Uterus (tissue), 4 donors: ENCODE measurements around the gene SUPT7L. TPM values are rescaled to one million over a fixed set of nuclear protein-coding genes. Genes with fewer than 3 reads are reported as not detected.
A peak's percentile ranks its signal among the peaks of the same experiment; 100 is the strongest.
"Not testable (repeated sequence)": the region's sequence is repeated elsewhere in the genome, so short reads cannot be mapped to it uniquely, and the experiment has no call there.

Source experiments
- DNase-seq, 2 donors: peaks; one replicate each; pipeline ENCODE4 v3.0.0-alpha.2; 2019 to 2020
- H3K27ac ChIP-seq, 2 donors: fragments of 200-600 bp; sonication (generic); 1 replicate in 1 of 2; 2 replicates in 1 of 2; pipeline ENCODE4 v1.5.1; 2016 to 2018
- H3K27me3 ChIP-seq, 2 donors: fragments of 200-600 bp; sonication (generic); one replicate each; pipeline ENCODE4 v1.5.1; 2018 to 2019; ENCODE audit warnings: control low read depth in 1 of 2
- H3K36me3 ChIP-seq, 2 donors: fragments of 200-600 bp; sonication (generic); one replicate each; pipeline ENCODE4 v1.5.1; 2019; ENCODE audit warnings: control low read depth in 1 of 2
- H3K4me1 ChIP-seq, 2 donors: fragments of 200-600 bp; sonication (generic); one replicate each; pipeline ENCODE4 v1.5.1; 2018 to 2019; ENCODE audit warnings: control low read depth in 1 of 2
- H3K4me3 ChIP-seq, 2 donors: fragments of 200-600 bp; sonication (generic); 1 replicate in 1 of 2; 2 replicates in 1 of 2; pipeline ENCODE4 v1.5.1; 2018 to 2019; ENCODE audit warnings: mild to moderate bottlenecking in 1 of 2
- H3K9me3 ChIP-seq, 2 donors: fragments of 200-600 bp; sonication (generic); one replicate each; pipeline ENCODE4 v1.5.1; 2019; ENCODE audit warnings: control low read depth in 1 of 2
- CTCF ChIP-seq, 4 experiments: fragments of 200-600 bp in 2 of 4; fragments of 450-650 bp in 2 of 4; sonication (generic) in 2 of 4; IDR thresholded peaks; one replicate each; pipeline ENCODE4 v1.5.1; 2016 to 2019; ENCODE audit warnings: antibody characterized with exemption in 4 of 4, mild to moderate bottlenecking in 2 of 4, moderate library complexity in 1 of 4
- POLR2A ChIP-seq, 2 donors: fragments of 450-650 bp; IDR thresholded peaks; one replicate each; pipeline ENCODE4 v1.6.1; 2016; ENCODE audit warnings: antibody characterized with exemption in 2 of 2, mild to moderate bottlenecking in 1 of 2, moderate library complexity in 1 of 2
- intact Hi-C: fragments of 100-400 bp; cut with DNase I; formaldehyde crosslinking; loops from one replicate; pipeline ENCODE4 v1.15.1; 2023; ENCODE audit warnings: low total_unique reads
- total RNA-seq, 4 donors: library from RNA; depleted of rRNA in 3 of 4; stranded (reverse); fragments of >200 nt in 3 of 4; gene quantifications; one replicate each; pipeline versions ENCODE4 v1.1.0 to v1.2.4, GENCODE V29; 2014 to 2023
- donor health status: DM: yes; HTN: yes; CAD: no.

The SUPT7L gene
- total RNA-seq, 4 donors from 2014 or later = 11.8 to 31.2 (median 20.2) TPM

GRCh38 chr2:27634291-27634690 lies 29.1 kb downstream of the SUPT7L start:
- Histone ChIP-seq H3K4me3 (no peak overlapping the region), H3K9me3 (no peaks in the 10 kb centered on the region), H3K36me3 (no peaks in the 10 kb centered on the region), H3K27me3 (no peaks in the 10 kb centered on the region), H3K27ac (no peak overlapping the region), H3K4me1 (no peaks in the 10 kb centered on the region)
- intact Hi-C loops = no loop called here
- DNase-seq = no peak
- TF ChIP-seq POLR2A (IDR thresholded peaks at IDR 0.05) = no peak
- TF ChIP-seq CTCF (IDR thresholded peaks at IDR 0.05) = no peak

- intact Hi-C loops, H3K27me3 ChIP-seq, H3K27ac ChIP-seq, H3K36me3 ChIP-seq, H3K9me3 ChIP-seq, DNase-seq, H3K4me3 ChIP-seq, H3K4me1 ChIP-seq: not testable (repeated sequence)
Observed at GRCh38 chr2:27630257-27630656, 33.2 kb downstream of the SUPT7L start.

- Histone ChIP-seq H3K9me3 (no peaks in the 10 kb centered on the region), H3K27ac (peak within 1 kb of the TSS; percentile 64 to 68), H3K27me3 (no peaks in the 10 kb centered on the region), H3K4me3 (peak within 1 kb of the TSS; percentile 62 to 68), H3K4me1 (no peaks in the 10 kb centered on the region), H3K36me3 (no peaks in the 10 kb centered on the region)
- DNase-seq = peak; percentile 78
- TF ChIP-seq POLR2A (IDR thresholded peaks at IDR 0.05) = peak; percentile 32 to 52
- no peak for TF ChIP-seq CTCF (IDR thresholded peaks at IDR 0.05)
- intact Hi-C loops = no loop called here
Observed at GRCh38 chr2:27628767-27629709, 34.4 kb downstream of the SUPT7L start, which contains the start of the genes CCDC121 and GPN1. CCDC121 (minus strand) TSS chr2:27629012; CDS start chr2:27627799, 1,213 bp downstream. GPN1 (plus strand) TSS chr2:27629050; CDS start chr2:27629059, 9 bp downstream.

GRCh38 chr2:27627963-27628766 lies 35.2 kb downstream of the SUPT7L start:
- TF ChIP-seq CTCF (IDR thresholded peaks at IDR 0.05) (no peak), POLR2A (IDR thresholded peaks at IDR 0.05) (no peak)
- no peak for DNase-seq
- H3K4me3 ChIP-seq = peak overlapping the region; percentile 62 to 68
- H3K27me3 ChIP-seq = no peaks in the 10 kb centered on the region
- no peaks in the 10 kb centered on the region for H3K36me3 ChIP-seq
- intact Hi-C loops = no loop called here
- H3K4me1 ChIP-seq = no peaks in the 10 kb centered on the region
- peak overlapping the region; percentile 64 to 68 for H3K27ac ChIP-seq
- no peaks in the 10 kb centered on the region for H3K9me3 ChIP-seq

- intact Hi-C loops, H3K9me3 ChIP-seq, H3K4me1 ChIP-seq, DNase-seq, H3K27ac ChIP-seq, H3K27me3 ChIP-seq, H3K4me3 ChIP-seq, H3K36me3 ChIP-seq: not testable (repeated sequence)
Observed at GRCh38 chr2:27626921-27627320, 36.5 kb downstream of the SUPT7L start.

GRCh38 chr2:27626323-27626722 lies 37.1 kb downstream of the SUPT7L start:
- H3K9me3 ChIP-seq, H3K36me3 ChIP-seq, intact Hi-C loops, DNase-seq, H3K27me3 ChIP-seq, H3K4me1 ChIP-seq, H3K4me3 ChIP-seq: not testable (repeated sequence)
- H3K27ac ChIP-seq = peak overlapping the region in 1 of 2 donors; percentile 3
